ENCODE data around the gene ZEB2. TPM values are rescaled to one million over a fixed set of nuclear protein-coding genes. Genes with fewer than 3 reads are reported as not detected.

The ZEB2 gene
- total and polyA plus RNA-seq, 2 of the 8 experiments (the other 6 are each of a cell fraction or from before 2014, with no cell fraction given) = 0.38 TPM; not detected in 1

DNA sequence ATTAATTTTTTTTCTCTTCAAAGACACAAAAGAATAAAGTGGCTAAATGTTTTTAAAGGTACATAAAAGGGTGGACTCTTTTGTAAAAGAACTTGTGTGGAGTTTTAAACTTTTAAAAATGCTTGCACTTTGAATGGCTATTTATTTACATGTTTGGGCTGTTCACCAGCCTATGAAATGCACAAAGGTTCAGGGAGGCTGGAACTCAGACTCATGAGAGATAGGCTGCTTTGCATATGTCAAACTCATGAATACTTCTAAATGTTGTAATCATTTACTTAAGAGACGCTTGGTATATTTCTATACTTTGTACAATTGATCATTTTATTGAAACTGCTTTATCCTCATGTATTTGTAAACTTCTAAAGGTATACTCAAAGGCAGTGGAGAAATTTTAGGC is 79.9 kb downstream of the ZEB2 start (continued):
- TF ChIP-seq, protein P1, sequence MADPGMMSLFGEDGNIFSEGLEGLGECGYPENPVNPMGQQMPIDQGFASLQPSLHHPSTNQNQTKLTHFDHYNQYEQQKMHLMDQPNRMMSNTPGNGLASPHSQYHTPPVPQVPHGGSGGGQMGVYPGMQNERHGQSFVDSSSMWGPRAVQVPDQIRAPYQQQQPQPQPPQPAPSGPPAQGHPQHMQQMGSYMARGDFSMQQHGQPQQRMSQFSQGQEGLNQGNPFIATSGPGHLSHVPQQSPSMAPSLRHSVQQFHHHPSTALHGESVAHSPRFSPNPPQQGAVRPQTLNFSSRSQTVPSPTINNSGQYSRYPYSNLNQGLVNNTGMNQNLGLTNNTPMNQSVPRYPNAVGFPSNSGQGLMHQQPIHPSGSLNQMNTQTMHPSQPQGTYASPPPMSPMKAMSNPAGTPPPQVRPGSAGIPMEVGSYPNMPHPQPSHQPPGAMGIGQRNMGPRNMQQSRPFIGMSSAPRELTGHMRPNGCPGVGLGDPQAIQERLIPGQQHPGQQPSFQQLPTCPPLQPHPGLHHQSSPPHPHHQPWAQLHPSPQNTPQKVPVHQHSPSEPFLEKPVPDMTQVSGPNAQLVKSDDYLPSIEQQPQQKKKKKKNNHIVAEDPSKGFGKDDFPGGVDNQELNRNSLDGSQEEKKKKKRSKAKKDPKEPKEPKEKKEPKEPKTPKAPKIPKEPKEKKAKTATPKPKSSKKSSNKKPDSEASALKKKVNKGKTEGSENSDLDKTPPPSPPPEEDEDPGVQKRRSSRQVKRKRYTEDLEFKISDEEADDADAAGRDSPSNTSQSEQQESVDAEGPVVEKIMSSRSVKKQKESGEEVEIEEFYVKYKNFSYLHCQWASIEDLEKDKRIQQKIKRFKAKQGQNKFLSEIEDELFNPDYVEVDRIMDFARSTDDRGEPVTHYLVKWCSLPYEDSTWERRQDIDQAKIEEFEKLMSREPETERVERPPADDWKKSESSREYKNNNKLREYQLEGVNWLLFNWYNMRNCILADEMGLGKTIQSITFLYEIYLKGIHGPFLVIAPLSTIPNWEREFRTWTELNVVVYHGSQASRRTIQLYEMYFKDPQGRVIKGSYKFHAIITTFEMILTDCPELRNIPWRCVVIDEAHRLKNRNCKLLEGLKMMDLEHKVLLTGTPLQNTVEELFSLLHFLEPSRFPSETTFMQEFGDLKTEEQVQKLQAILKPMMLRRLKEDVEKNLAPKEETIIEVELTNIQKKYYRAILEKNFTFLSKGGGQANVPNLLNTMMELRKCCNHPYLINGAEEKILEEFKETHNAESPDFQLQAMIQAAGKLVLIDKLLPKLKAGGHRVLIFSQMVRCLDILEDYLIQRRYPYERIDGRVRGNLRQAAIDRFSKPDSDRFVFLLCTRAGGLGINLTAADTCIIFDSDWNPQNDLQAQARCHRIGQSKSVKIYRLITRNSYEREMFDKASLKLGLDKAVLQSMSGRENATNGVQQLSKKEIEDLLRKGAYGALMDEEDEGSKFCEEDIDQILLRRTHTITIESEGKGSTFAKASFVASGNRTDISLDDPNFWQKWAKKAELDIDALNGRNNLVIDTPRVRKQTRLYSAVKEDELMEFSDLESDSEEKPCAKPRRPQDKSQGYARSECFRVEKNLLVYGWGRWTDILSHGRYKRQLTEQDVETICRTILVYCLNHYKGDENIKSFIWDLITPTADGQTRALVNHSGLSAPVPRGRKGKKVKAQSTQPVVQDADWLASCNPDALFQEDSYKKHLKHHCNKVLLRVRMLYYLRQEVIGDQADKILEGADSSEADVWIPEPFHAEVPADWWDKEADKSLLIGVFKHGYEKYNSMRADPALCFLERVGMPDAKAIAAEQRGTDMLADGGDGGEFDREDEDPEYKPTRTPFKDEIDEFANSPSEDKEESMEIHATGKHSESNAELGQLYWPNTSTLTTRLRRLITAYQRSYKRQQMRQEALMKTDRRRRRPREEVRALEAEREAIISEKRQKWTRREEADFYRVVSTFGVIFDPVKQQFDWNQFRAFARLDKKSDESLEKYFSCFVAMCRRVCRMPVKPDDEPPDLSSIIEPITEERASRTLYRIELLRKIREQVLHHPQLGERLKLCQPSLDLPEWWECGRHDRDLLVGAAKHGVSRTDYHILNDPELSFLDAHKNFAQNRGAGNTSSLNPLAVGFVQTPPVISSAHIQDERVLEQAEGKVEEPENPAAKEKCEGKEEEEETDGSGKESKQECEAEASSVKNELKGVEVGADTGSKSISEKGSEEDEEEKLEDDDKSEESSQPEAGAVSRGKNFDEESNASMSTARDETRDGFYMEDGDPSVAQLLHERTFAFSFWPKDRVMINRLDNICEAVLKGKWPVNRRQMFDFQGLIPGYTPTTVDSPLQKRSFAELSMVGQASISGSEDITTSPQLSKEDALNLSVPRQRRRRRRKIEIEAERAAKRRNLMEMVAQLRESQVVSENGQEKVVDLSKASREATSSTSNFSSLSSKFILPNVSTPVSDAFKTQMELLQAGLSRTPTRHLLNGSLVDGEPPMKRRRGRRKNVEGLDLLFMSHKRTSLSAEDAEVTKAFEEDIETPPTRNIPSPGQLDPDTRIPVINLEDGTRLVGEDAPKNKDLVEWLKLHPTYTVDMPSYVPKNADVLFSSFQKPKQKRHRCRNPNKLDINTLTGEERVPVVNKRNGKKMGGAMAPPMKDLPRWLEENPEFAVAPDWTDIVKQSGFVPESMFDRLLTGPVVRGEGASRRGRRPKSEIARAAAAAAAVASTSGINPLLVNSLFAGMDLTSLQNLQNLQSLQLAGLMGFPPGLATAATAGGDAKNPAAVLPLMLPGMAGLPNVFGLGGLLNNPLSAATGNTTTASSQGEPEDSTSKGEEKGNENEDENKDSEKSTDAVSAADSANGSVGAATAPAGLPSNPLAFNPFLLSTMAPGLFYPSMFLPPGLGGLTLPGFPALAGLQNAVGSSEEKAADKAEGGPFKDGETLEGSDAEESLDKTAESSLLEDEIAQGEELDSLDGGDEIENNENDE (IDR thresholded peaks at IDR 0.05; ENCODE audit: insufficient replicate concordance, low read length) = no peak
- TF ChIP-seq TAF1 (IDR thresholded peaks at IDR 0.05; ENCODE audit: low read depth, low read length) = no peak
- TF ChIP-seq POLR2A (IDR thresholded peaks at IDR 0.05; ENCODE audit: control extremely low read depth in 1 of 2, low read depth in 2 of 2, low read length in 2 of 2) = no peak
